T47D (cell line): ENCODE measurements around the gene DAB1.

Experiments
- DNase-seq, 2 experiments: peaks; one replicate each; pipeline versions ENCODE4 v3.0.0 to v3.0.0-alpha.2; 2011 to 2012; ENCODE audit warnings: low read depth in 1 of 2, low spot score in 1 of 2
- JUND ChIP-seq: IDR thresholded peaks from 2 replicates; pipeline ENCODE4 v1.6.1; 2012; ENCODE audit warnings: low read depth
- in situ Hi-C: cut with HindIII; loops from 2 replicates; pipeline ENCODE4 v1.10.0; 2016; ENCODE audit warnings: low sequenced_read_pairs, low pct_unique_long_range_greater_than_20kb

Gene DAB1

GRCh38 chr1:57061369-57061768, 362.5 kb downstream of the DAB1 start:
- no peak for TF ChIP-seq JUND
- DNase-seq = peak in 1 of 2 experiments; percentile 19
- in situ Hi-C loops = no loop called here

- no peak for DNase-seq
- TF ChIP-seq JUND = no peak
- in situ Hi-C loops = no loop called here
Measured at GRCh38 chr1:57060451-57060850, 363.4 kb downstream of the DAB1 start.

GRCh38 chr1:57058652-57059501, 365.0 kb downstream of the DAB1 start:
- in situ Hi-C loops = no loop called here
- TF ChIP-seq JUND = no peak
- no peak for DNase-seq

- no peak for TF ChIP-seq JUND
- DNase-seq = no peak
- in situ Hi-C loops = no loop called here
Measured at GRCh38 chr1:57048856-57049255, 375.0 kb downstream of the DAB1 start.

- in situ Hi-C loops = no loop called here
- TF ChIP-seq JUND = no peak
- DNase-seq = no peak
Measured at GRCh38 chr1:57046462-57046861, 377.4 kb downstream of the DAB1 start.

GRCh38 chr1:57041901-57042300, 382.0 kb downstream of the DAB1 start:
- in situ Hi-C loops = no loop called here
- no peak for TF ChIP-seq JUND
- no peak for DNase-seq

GRCh38 chr1:57040811-57041210, 383.0 kb downstream of the DAB1 start:
- TF ChIP-seq JUND = no peak
- DNase-seq = no peak
- in situ Hi-C loops = no loop called here

- no peak for TF ChIP-seq JUND
- no peak for DNase-seq
Measured at GRCh38 chr1:57036641-57037579, 386.9 kb downstream of the DAB1 start.

GRCh38 chr1:57034713-57035112, 389.1 kb downstream of the DAB1 start:
- no peak for TF ChIP-seq JUND
- in situ Hi-C loops = no loop called here
- DNase-seq = no peak

More at GRCh38 chr1:57036641-57037579, 386.9 kb downstream of the DAB1 start:
- in situ Hi-C loops = no loop called here

GRCh38 chr1:57033222-57034001, 390.4 kb downstream of the DAB1 start:
- TF ChIP-seq JUND = no peak
- in situ Hi-C loops = no loop called here
- no peak for DNase-seq

GRCh38 chr1:57026624-57027354, 397.1 kb downstream of the DAB1 start:
- in situ Hi-C loops = no loop called here
- no peak for TF ChIP-seq JUND
- DNase-seq = no peak

GRCh38 chr1:57024855-57025254, 399.0 kb downstream of the DAB1 start:
- no peak for TF ChIP-seq JUND
- in situ Hi-C loops = no loop called here
- peak in 1 of 2 experiments; percentile 0 for DNase-seq
